Left ventricle myocardium inferior (tissue), 1 donor: ENCODE measurements around the gene OTUD7B. TPM values are rescaled to one million over a fixed set of nuclear protein-coding genes. Genes with fewer than 3 reads are reported as not detected.

ENCODE experiments used
- DNase-seq: peaks from one replicate; pipeline ENCODE4 v3.0.0-alpha.2; 2020
- H3K27ac ChIP-seq: fragments of 200-600 bp; replicated peaks from 2 replicates; pipeline ENCODE4 v1.8.0; 2021
- H3K27me3 ChIP-seq: fragments of 200-600 bp; 2 replicates; pipeline ENCODE4 v1.8.0; 2021; ENCODE audit warnings: low read depth
- H3K36me3 ChIP-seq: fragments of 200-600 bp; 2 replicates; pipeline ENCODE4 v1.8.0; 2021
- H3K4me1 ChIP-seq: fragments of 200-600 bp; 2 replicates; pipeline ENCODE4 v1.8.0; 2021
- H3K4me3 ChIP-seq: fragments of 200-600 bp; 2 replicates; pipeline ENCODE4 v1.8.0; 2021; ENCODE audit warnings: mild to moderate bottlenecking, moderate library complexity
- H3K9me3 ChIP-seq: fragments of 200-600 bp; replicated peaks from 2 replicates; pipeline ENCODE4 v1.8.0; 2021
- intact Hi-C: fragments of 100-400 bp; cut with micrococcal nuclease; formaldehyde crosslinking; loops from one replicate; pipeline ENCODE4 v1.11.0; 2022
- total RNA-seq: library from RNA; stranded (reverse); fragmentation: NEBNext Ultra II Directional; extraction: Animal tissue kit (Norgen Biotek cat#: 25700); gene quantifications from one replicate; pipeline ENCODE4 v1.2.1, GENCODE V29; 2021
- TF ChIP-seq, protein P1 (sequence below): fragments of 200-600 bp; IDR thresholded peaks from 2 replicates; pipeline ENCODE4 v1.8.0; 2021; ENCODE audit warnings: antibody characterized with exemption, mild to moderate bottlenecking, borderline replicate concordance
- donor health status: DM: no; HTN: yes; CAD: no; lungs with severe emphysema.

Gene OTUD7B
- total RNA-seq, 1 donor from 2014 or later: 23.8 TPM

DNA sequence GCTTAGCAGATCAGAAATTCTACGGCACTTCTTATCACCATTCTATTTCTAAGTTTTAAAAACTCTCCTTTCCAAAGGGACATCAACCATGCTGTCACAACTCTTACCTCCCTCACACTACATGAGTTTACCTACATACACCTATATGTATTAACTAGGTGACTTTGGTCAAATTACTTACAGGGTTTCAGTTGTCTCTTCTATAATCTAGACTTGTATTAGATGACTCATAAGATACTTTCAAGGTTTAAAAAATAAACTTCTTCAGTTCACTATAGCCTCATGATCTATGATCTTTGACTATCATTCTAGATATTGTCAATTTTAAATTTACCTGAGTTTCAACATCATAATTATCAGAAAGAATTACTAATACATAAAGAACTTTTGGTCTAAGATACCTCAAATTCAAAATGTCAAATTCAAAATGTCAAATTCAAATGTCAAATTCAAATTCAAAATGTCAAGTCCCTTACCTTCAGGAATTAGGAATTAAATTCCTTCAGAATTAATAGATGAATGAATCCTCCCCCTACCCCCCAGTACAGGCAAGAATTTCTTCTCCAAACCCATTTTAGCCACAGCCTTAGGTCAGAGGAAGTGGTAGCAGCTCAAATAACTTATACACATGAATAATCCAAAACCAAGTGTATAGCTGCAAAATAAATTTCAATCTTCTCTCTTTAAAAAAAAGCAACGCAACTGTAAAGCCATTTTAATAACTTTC lies 31.1 kb downstream of the OTUD7B start:
- intact Hi-C loops: no loop called here
- Histone ChIP-seq H3K27ac (no peak overlapping the region), H3K36me3 (peaks cover 26% of the 10 kb centered on the region), H3K9me3 (no peaks in the 10 kb centered on the region), H3K4me3 (no peak overlapping the region), H3K27me3 (no peaks in the 10 kb centered on the region), H3K4me1 (peaks cover 38% of the 10 kb centered on the region)
- TF ChIP-seq, protein P1, sequence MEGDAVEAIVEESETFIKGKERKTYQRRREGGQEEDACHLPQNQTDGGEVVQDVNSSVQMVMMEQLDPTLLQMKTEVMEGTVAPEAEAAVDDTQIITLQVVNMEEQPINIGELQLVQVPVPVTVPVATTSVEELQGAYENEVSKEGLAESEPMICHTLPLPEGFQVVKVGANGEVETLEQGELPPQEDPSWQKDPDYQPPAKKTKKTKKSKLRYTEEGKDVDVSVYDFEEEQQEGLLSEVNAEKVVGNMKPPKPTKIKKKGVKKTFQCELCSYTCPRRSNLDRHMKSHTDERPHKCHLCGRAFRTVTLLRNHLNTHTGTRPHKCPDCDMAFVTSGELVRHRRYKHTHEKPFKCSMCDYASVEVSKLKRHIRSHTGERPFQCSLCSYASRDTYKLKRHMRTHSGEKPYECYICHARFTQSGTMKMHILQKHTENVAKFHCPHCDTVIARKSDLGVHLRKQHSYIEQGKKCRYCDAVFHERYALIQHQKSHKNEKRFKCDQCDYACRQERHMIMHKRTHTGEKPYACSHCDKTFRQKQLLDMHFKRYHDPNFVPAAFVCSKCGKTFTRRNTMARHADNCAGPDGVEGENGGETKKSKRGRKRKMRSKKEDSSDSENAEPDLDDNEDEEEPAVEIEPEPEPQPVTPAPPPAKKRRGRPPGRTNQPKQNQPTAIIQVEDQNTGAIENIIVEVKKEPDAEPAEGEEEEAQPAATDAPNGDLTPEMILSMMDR: no peak
- no peak for DNase-seq

DNA sequence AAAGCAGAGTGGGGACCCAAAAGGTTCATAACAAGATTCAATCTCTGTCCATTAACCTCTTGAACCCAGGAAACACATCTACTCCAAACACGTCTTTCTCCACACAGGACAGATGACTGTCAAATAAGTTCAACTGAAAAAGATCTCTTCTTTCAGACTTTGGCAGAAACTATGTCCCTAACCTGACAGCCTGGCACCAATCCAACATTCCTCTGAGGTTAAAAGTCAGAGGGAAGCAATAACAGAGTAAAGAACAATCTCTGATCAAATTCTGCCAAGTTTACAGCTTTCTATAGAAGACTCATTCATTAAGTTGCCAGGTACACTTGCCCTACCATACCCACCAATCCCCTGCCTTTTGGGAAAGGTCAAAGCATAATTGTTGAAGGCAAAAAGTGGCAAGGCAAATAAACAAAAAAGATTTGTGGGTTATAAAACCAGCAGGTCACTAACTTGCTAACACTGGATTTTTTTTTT lies 31.9 kb downstream of the OTUD7B start:
- intact Hi-C loops: no loop called here
- H3K4me3 ChIP-seq: no peak overlapping the region
- no peak for DNase-seq
- peaks cover 33% of the 10 kb centered on the region for H3K4me1 ChIP-seq
- TF ChIP-seq, protein P1: no peak
- peaks cover 33% of the 10 kb centered on the region for H3K36me3 ChIP-seq
- no peaks in the 10 kb centered on the region for H3K27me3 ChIP-seq
- no peaks in the 10 kb centered on the region for H3K9me3 ChIP-seq
- H3K27ac ChIP-seq: no peak overlapping the region

DNA sequence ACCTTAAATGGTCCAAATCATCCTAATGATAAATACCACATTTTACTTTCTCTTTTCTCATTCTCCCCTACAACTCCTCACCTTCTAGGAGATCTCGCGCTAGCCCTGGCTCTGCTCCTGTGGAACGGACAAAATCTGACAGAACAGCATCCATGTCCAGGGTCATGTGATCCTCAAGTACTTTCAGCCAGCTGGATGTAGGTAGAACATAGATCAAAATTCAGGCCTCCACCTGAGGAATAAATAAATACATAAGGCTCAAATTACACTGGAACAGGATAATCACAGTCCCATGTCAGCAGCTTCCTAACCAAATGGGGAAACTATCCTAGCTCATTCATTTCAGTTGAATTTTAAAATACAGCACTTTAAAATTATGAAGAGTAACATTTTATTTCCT lies 33.2 kb downstream of the OTUD7B start:
- no peak overlapping the region for H3K4me3 ChIP-seq
- peaks cover 46% of the 10 kb centered on the region for H3K36me3 ChIP-seq
- peaks cover 33% of the 10 kb centered on the region for H3K4me1 ChIP-seq
- TF ChIP-seq, protein P1: no peak
- H3K27ac ChIP-seq: no peak overlapping the region
- intact Hi-C loops: no loop called here
- H3K9me3 ChIP-seq: no peaks in the 10 kb centered on the region
- no peaks in the 10 kb centered on the region for H3K27me3 ChIP-seq
- no peak for DNase-seq

- no peak for DNase-seq
- TF ChIP-seq, protein P1: no peak
- no peaks in the 10 kb centered on the region for H3K27me3 ChIP-seq
- no peak overlapping the region for H3K27ac ChIP-seq
- no peaks in the 10 kb centered on the region for H3K9me3 ChIP-seq
- intact Hi-C loops: no loop called here
- H3K4me3 ChIP-seq: no peak overlapping the region
- H3K4me1 ChIP-seq: peaks cover 3% of the 10 kb centered on the region
- peaks cover 92% of the 10 kb centered on the region for H3K36me3 ChIP-seq
Measured at GRCh38 chr1:149972547-149972946, 38.0 kb downstream of the OTUD7B start.

DNA sequence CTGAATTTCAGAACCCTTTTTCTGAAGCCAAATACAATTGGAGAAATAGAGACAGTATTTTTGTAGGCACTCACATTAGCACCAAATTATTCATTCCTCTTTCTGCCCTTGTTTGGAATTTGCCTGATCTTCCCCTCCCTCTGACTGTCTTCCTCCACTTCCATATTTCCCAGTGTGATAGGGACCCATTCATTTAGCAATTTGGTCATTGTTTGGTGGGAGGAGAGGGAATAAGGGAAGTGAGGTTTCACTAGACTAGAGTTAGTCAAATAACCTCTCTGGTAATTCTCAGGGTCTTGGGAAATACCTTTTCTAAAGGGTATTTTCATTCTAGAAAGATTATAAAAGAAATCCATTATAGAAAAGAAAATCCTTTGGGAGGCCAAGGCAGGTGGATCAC lies 42.9 kb downstream of the OTUD7B start:
- intact Hi-C loops: loop anchor here (10.0 kb wide), 1 partner anchor 197 kb away; no protein-coding TSS in a partner anchor
- H3K36me3 ChIP-seq: peaks cover 95% of the 10 kb centered on the region
- TF ChIP-seq, protein P1: no peak

More for the DNA sequence above, 42.9 kb downstream of the OTUD7B start:
- no peak overlapping the region for H3K27ac ChIP-seq
- no peaks in the 10 kb centered on the region for H3K9me3 ChIP-seq
- H3K4me3 ChIP-seq: no peak overlapping the region
- DNase-seq: no peak
- H3K4me1 ChIP-seq: peaks cover 16% of the 10 kb centered on the region
- H3K27me3 ChIP-seq: no peaks in the 10 kb centered on the region
